Endothelial cell of umbilical vein (primary cell): Measurements from ENCODE around the gene SAP130.

Source experiments
- EZH2 ChIP-seq: IDR thresholded peaks from 2 replicates; pipeline ENCODE4 v1.6.1; 2012; ENCODE audit warnings: borderline replicate concordance, low read depth, mild to moderate bottlenecking, moderate library complexity, low read length, inconsistent platforms; ENCODE audit not compliant: severe bottlenecking
- GATA2 ChIP-seq: IDR thresholded peaks from 2 replicates; pipeline ENCODE4 v1.7.0; 2011; ENCODE audit warnings: low read depth, mild to moderate bottlenecking, moderate library complexity, mixed read lengths, low read length; ENCODE audit not compliant: insufficient read length, insufficient read depth
- JUN ChIP-seq: IDR thresholded peaks from 2 replicates; pipeline ENCODE4 v1.6.1; 2011; ENCODE audit warnings: borderline replicate concordance, low read depth; ENCODE audit not compliant: insufficient read length, insufficient read depth
- POLR2A ChIP-seq: IDR thresholded peaks from 2 replicates; pipeline ENCODE4 v1.6.1; 2012; ENCODE audit warnings: low read depth, mild to moderate bottlenecking, control low read depth, low read length
- POLR2AphosphoS5 ChIP-seq: IDR thresholded peaks from 2 replicates; pipeline ENCODE4 v1.6.1; 2012; ENCODE audit warnings: low read depth, mild to moderate bottlenecking, control low read depth, low read length, moderate library complexity; ENCODE audit not compliant: insufficient read depth
- TF ChIP-seq, protein P1 (sequence below): IDR thresholded peaks from 2 replicates; pipeline ENCODE4 v1.6.1; 2011; ENCODE audit not compliant: insufficient read depth, insufficient read length
- TF ChIP-seq, protein P2 (sequence below), 2 donors: IDR thresholded peaks; 1 replicate in 1 of 2; 2 replicates in 1 of 2; pipeline ENCODE4 v1.5.1; 2011; ENCODE audit warnings: low read length in 2 of 2, mild to moderate bottlenecking in 2 of 2, moderate library complexity in 2 of 2, control low read depth in 1 of 2, inconsistent platforms in 1 of 2, low read depth in 1 of 2; ENCODE audit not compliant: insufficient read depth in 1 of 2; ENCODE audit errors: extremely low read depth in 1 of 2

DNA sequence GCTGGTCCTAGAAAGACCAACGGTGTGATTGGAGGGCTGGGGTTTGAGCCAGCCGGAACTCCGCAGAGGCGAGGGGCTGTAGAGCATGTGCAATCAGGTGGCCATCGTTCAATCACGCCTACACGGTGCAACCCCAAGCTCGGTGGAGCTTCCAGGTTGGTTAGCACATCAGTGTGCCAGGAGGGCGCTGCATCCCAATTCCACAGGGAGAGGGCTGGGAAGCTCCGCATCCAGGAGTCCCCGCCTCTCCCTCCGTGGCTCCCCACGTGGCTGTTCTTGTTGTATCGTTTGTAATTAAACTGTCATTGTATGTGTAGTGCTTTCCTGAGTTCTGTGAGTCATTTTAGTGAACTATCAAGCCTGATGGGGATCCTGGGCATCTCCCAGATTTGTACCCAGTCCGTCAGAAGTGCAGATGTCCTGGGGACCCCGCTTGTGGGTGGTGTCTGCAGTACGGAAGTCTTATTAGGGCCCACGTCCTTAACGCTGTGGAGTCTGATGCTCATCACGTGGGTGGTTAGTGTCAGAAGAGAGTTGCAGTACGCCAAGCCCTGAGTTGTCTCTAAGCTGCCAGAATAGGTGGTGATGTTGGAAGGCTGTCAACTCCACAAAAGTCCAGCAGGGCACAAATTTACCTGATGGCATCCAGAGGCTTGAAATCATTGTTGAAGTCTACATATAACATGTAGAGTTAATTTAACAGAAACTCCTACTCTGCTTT, 121.5 kb downstream of the SAP130 start:
- TF ChIP-seq, protein P1, sequence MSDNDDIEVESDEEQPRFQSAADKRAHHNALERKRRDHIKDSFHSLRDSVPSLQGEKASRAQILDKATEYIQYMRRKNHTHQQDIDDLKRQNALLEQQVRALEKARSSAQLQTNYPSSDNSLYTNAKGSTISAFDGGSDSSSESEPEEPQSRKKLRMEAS = no peak
- TF ChIP-seq POLR2A (no peak), JUN (no peak), GATA2 (no peak), EZH2 (no peak), POLR2AphosphoS5 (no peak)
- TF ChIP-seq, protein P2, sequence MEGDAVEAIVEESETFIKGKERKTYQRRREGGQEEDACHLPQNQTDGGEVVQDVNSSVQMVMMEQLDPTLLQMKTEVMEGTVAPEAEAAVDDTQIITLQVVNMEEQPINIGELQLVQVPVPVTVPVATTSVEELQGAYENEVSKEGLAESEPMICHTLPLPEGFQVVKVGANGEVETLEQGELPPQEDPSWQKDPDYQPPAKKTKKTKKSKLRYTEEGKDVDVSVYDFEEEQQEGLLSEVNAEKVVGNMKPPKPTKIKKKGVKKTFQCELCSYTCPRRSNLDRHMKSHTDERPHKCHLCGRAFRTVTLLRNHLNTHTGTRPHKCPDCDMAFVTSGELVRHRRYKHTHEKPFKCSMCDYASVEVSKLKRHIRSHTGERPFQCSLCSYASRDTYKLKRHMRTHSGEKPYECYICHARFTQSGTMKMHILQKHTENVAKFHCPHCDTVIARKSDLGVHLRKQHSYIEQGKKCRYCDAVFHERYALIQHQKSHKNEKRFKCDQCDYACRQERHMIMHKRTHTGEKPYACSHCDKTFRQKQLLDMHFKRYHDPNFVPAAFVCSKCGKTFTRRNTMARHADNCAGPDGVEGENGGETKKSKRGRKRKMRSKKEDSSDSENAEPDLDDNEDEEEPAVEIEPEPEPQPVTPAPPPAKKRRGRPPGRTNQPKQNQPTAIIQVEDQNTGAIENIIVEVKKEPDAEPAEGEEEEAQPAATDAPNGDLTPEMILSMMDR (IDR thresholded peaks at IDR 0.05; ENCODE audit: extremely low read depth in 1 of 2, insufficient read depth in 1 of 2, low read depth in 1 of 2, low read length in 2 of 2) = no peak
